CD14-positive monocyte (primary cell): ENCODE measurements around the gene MED15. TPM values are rescaled to one million over a fixed set of nuclear protein-coding genes. Genes with fewer than 3 reads are reported as not detected.

ENCODE experiments used
- DNase-seq, 3 donors: peaks; one replicate each; pipeline ENCODE4 v3.0.0-alpha.2; 2011 to 2022
- H2AFZ ChIP-seq: 2 replicates; pipeline ENCODE4 v1.6.0; 2012; ENCODE audit warnings: mild to moderate bottlenecking, low read depth, low read length, inconsistent platforms; ENCODE audit not compliant: insufficient read depth, poor library complexity, severe bottlenecking
- H3K27ac ChIP-seq, 2 donors: 1 replicate in 1 of 2; 2 replicates in 1 of 2; pipeline ENCODE4 v1.5.1; 2012 to 2013; ENCODE audit warnings: low read length in 2 of 2, control low read depth in 1 of 2, inconsistent platforms in 1 of 2, low read depth in 1 of 2, mild to moderate bottlenecking in 1 of 2
- H3K27me3 ChIP-seq, 2 donors: one replicate each; pipeline versions ENCODE4 v1.6.0 to v1.6.1; 2011 to 2013; ENCODE audit warnings: low read length in 2 of 2; ENCODE audit not compliant: control insufficient read depth in 2 of 2, insufficient read depth in 2 of 2
- H3K36me3 ChIP-seq, 2 donors: replicated peaks in 1 of 2; 1 replicate in 1 of 2; 2 replicates in 1 of 2; pipeline versions ENCODE4 v1.5.1 to v1.6.1; 2012 to 2013; ENCODE audit warnings: low read length in 2 of 2, control low read depth in 1 of 2, inconsistent platforms in 1 of 2, mild to moderate bottlenecking in 1 of 2; ENCODE audit not compliant: insufficient read depth in 2 of 2, control insufficient read depth in 1 of 2
- H3K4me1 ChIP-seq, 2 donors: 1 replicate in 1 of 2; 2 replicates in 1 of 2; pipeline versions ENCODE4 v1.5.1 to v1.6.1; 2012 to 2013; ENCODE audit warnings: low read length in 2 of 2, control low read depth in 1 of 2, inconsistent platforms in 1 of 2, mild to moderate bottlenecking in 1 of 2, moderate library complexity in 1 of 2; ENCODE audit not compliant: insufficient read depth in 2 of 2, control insufficient read depth in 1 of 2
- H3K4me2 ChIP-seq: replicated peaks from 2 replicates; pipeline ENCODE3; 2012; ENCODE audit warnings: low read length, moderate library complexity, mild to moderate bottlenecking; ENCODE audit not compliant: poor library complexity, severe bottlenecking; ENCODE audit errors: extremely low read depth
- H3K4me3 ChIP-seq, 3 experiments: fragments of 200-600 bp in 1 of 3; sonication (generic) in 1 of 3; replicated peaks in 1 of 3; 1 replicate in 2 of 3; 2 replicates in 1 of 3; pipeline ENCODE4 v1.5.1; 2011 to 2013; ENCODE audit warnings: low read length in 3 of 3, mild to moderate bottlenecking in 3 of 3, control low read depth in 2 of 3, low read depth in 2 of 3, inconsistent platforms in 1 of 3, moderate library complexity in 1 of 3
- H3K79me2 ChIP-seq: 2 replicates; pipeline ENCODE4 v1.6.0; 2012; ENCODE audit warnings: mild to moderate bottlenecking, control low read depth, inconsistent platforms, low read length, moderate library complexity; ENCODE audit not compliant: insufficient read depth
- H3K9ac ChIP-seq: 2 replicates; pipeline ENCODE4 v1.6.0; 2017; ENCODE audit warnings: low read length, mild to moderate bottlenecking; ENCODE audit not compliant: insufficient read depth, poor library complexity, severe bottlenecking
- H3K9me3 ChIP-seq, 2 donors: replicated peaks in 1 of 2; 1 replicate in 1 of 2; 2 replicates in 1 of 2; pipeline versions ENCODE4 v1.5.1 to v1.6.1; 2012 to 2013; ENCODE audit warnings: low read length in 2 of 2, control low read depth in 1 of 2; ENCODE audit not compliant: control insufficient read depth in 1 of 2, insufficient read depth in 1 of 2
- H4K20me1 ChIP-seq: 2 replicates; pipeline ENCODE4 v1.6.0; 2012; ENCODE audit warnings: mild to moderate bottlenecking, low read length, control low read depth, moderate library complexity; ENCODE audit not compliant: insufficient read depth
- H3K27ac Mint-ChIP-seq, 7 donors: one replicate each; pipeline ENCODE4 v1.8.0; 2020; ENCODE audit warnings: mild to moderate bottlenecking in 7 of 7, mixed read lengths in 7 of 7, moderate library complexity in 6 of 7, inconsistent platforms in 2 of 7
- H3K27me3 Mint-ChIP-seq, 3 donors: one replicate each; pipeline ENCODE4 v1.8.0; 2021 to 2022; ENCODE audit warnings: low read depth in 3 of 3, mild to moderate bottlenecking in 3 of 3, mixed read lengths in 3 of 3, moderate library complexity in 3 of 3, inconsistent platforms in 1 of 3
- H3K36me3 Mint-ChIP-seq, 2 donors: one replicate each; pipeline ENCODE4 v1.8.0; 2020; ENCODE audit warnings: mixed read lengths in 2 of 2, inconsistent platforms in 1 of 2, mild to moderate bottlenecking in 1 of 2
- H3K4me1 Mint-ChIP-seq: one replicate; pipeline ENCODE4 v1.8.0; 2020; ENCODE audit warnings: mild to moderate bottlenecking, mixed read lengths
- H3K4me3 Mint-ChIP-seq, 2 donors: one replicate each; pipeline ENCODE4 v1.8.0; 2020; ENCODE audit warnings: mild to moderate bottlenecking in 2 of 2, mixed read lengths in 2 of 2, moderate library complexity in 1 of 2
- H3K9me3 Mint-ChIP-seq, 7 donors: one replicate each; pipeline ENCODE4 v1.8.0; 2020 to 2022; ENCODE audit warnings: mixed read lengths in 7 of 7, mild to moderate bottlenecking in 6 of 7, moderate library complexity in 6 of 7, inconsistent platforms in 2 of 7
- CTCF ChIP-seq: fragments of 200-600 bp; IDR thresholded peaks from one replicate; pipeline ENCODE4 v1.8.0; 2022; ENCODE audit warnings: antibody characterized with exemption, mild to moderate bottlenecking
- WGBS: methylation state at CpG from one replicate; pipeline ENCODE4 v1.1.5; 2013; ENCODE audit warnings: missing lambda C conversion rate; ENCODE audit not compliant: insufficient coverage; 5-methylcytosine and 5-hydroxymethylcytosine counted together
- intact Hi-C, 2 donors: fragments of 100-400 bp; cut with micrococcal nuclease; formaldehyde crosslinking; loops; one replicate each; pipeline versions ENCODE4 v1.15.0 to v1.15.1; 2023
- polyA plus RNA-seq, 3 donors: library from polyadenylated mRNA; depleted of rRNA in 1 of 3; unstranded in 2 of 3; stranded (reverse) in 1 of 3; fragments of 300-500 nt in 2 of 3; fragments of >200 nt in 1 of 3; fragmentation: Illumina TruSeq in 2 of 3; gene quantifications; 1 replicate in 2 of 3; 2 replicates in 1 of 3; pipeline ENCODE4 v1.2.3, GENCODE V29; 2012 to 2021

Gene MED15
- polyA plus RNA-seq, 3 donors: 10.0 to 126 (median 17.8) TPM

GRCh38 chr22:20590477-20591294, 83.3 kb downstream of the MED15 start:
- Histone ChIP-seq H3K36me3 (peaks cover 20 to 22% of the 10 kb centered on the region in 2 donors), H3K27ac (no peak overlapping the region), H2AFZ (no peak overlapping the region), H4K20me1 (peaks cover 21% of the 10 kb centered on the region), H3K9ac (no peak overlapping the region), H3K4me1 (no peaks in the 10 kb centered on the region), H3K4me2 (no peak overlapping the region), H3K4me3 (no peak overlapping the region), H3K9me3 (no peaks in the 10 kb centered on the region), H3K27me3 (no peaks in the 10 kb centered on the region), H3K79me2 (no peaks in the 10 kb centered on the region)
- Mint-ChIP-seq H3K4me1 (no peaks in the 10 kb centered on the region), H3K27me3 (peaks cover 2 to 5% (median 3%) of the 10 kb centered on the region in 3 donors), H3K4me3 (peak overlapping the region in 1 of 2 donors; percentile 7), H3K9me3 (no peaks in the 10 kb centered on the region), H3K27ac (no peak overlapping the region), H3K36me3 (peaks cover 18 to 19% of the 10 kb centered on the region in 2 donors)
- DNase-seq: no peak
- 95% methylated on average over 9 of the region's 9 CpGs for WGBS
- TF ChIP-seq CTCF: no peak
- intact Hi-C loops: no loop called here

- no peak for TF ChIP-seq CTCF
- 97% methylated on average over 10 of the region's 10 CpGs for WGBS
- H3K4me3 Mint-ChIP-seq: no peak overlapping the region
- Histone ChIP-seq H3K79me2 (no peaks in the 10 kb centered on the region), H3K4me3 (no peak overlapping the region), H3K9ac (no peak overlapping the region), H3K36me3 (peaks cover 14 to 16% of the 10 kb centered on the region in 2 donors), H3K4me2 (no peak overlapping the region), H4K20me1 (peaks cover 16% of the 10 kb centered on the region), H2AFZ (no peak overlapping the region), H3K27me3 (no peaks in the 10 kb centered on the region), H3K4me1 (no peaks in the 10 kb centered on the region), H3K9me3 (no peaks in the 10 kb centered on the region), H3K27ac (no peak overlapping the region)
- no peak overlapping the region for H3K27ac Mint-ChIP-seq
- intact Hi-C loops: no loop called here
- H3K36me3 Mint-ChIP-seq: peaks cover 13% of the 10 kb centered on the region in 2 donors
- peaks cover 2 to 5% (median 3%) of the 10 kb centered on the region in 3 donors for H3K27me3 Mint-ChIP-seq
- no peak for DNase-seq
- H3K4me1 Mint-ChIP-seq: no peaks in the 10 kb centered on the region
- H3K9me3 Mint-ChIP-seq: no peaks in the 10 kb centered on the region
Observed at GRCh38 chr22:20591295-20591645, 83.9 kb downstream of the MED15 start.
